BE2C (cell line): ENCODE results near the gene PHF21A.

Experiments used
- DNase-seq: peaks from one replicate; pipeline ENCODE4 v3.0.0-alpha.2; 2020
- H3K27me3 ChIP-seq: fragments of 250-450 bp; sonication (Bioruptor Pico); 2 replicates; pipeline ENCODE4 v1.5.1; 2020; ENCODE audit warnings: mild to moderate bottlenecking
- H3K36me3 ChIP-seq: fragments of 250-450 bp; sonication (Bioruptor Pico); 2 replicates; pipeline ENCODE4 v1.5.1; 2020; ENCODE audit warnings: mild to moderate bottlenecking
- H3K4me1 ChIP-seq: fragments of 250-450 bp; sonication (Bioruptor Pico); 2 replicates; pipeline ENCODE4 v1.5.1; 2020
- H3K4me3 ChIP-seq: 2 replicates; pipeline ENCODE4 v1.5.1; 2011; ENCODE audit warnings: low read depth, low read length
- H3K9me3 ChIP-seq: fragments of 250-450 bp; sonication (Bioruptor Pico); 2 replicates; pipeline ENCODE4 v1.5.1; 2020
- CTCF ChIP-seq: IDR thresholded peaks from 2 replicates; pipeline ENCODE4 v1.5.1; 2012; ENCODE audit warnings: mild to moderate bottlenecking, low read depth, low read length

Gene PHF21A

GRCh38 chr11:45974806-45975205 is 146.4 kb downstream of the PHF21A start:
- no peak for DNase-seq
- H3K36me3 ChIP-seq, result no peaks in the 10 kb centered on the region

GRCh38 chr11:45973601-45974000 is 147.7 kb downstream of the PHF21A start:
- no peaks in the 10 kb centered on the region for H3K36me3 ChIP-seq
- no peak for TF ChIP-seq CTCF
- no peaks in the 10 kb centered on the region for H3K4me1 ChIP-seq
- H3K27me3 ChIP-seq, result no peaks in the 10 kb centered on the region
- no peak overlapping the region for H3K4me3 ChIP-seq
- DNase-seq, result no peak
- no peaks in the 10 kb centered on the region for H3K9me3 ChIP-seq

More at GRCh38 chr11:45974806-45975205, 146.4 kb downstream of the PHF21A start:
- no peak overlapping the region for H3K4me3 ChIP-seq
- H3K4me1 ChIP-seq, result no peaks in the 10 kb centered on the region
- H3K27me3 ChIP-seq, result no peaks in the 10 kb centered on the region
- H3K9me3 ChIP-seq, result no peaks in the 10 kb centered on the region
- no peak for TF ChIP-seq CTCF

GRCh38 chr11:45968901-45969300 is 152.4 kb downstream of the PHF21A start:
- no peak for TF ChIP-seq CTCF
- no peaks in the 10 kb centered on the region; the same call in 1 of the 2 replicates for H3K4me1 ChIP-seq
- no peaks in the 10 kb centered on the region for H3K9me3 ChIP-seq
- H3K27me3 ChIP-seq, result no peaks in the 10 kb centered on the region
- no peak for DNase-seq
- no peak overlapping the region for H3K4me3 ChIP-seq
- H3K36me3 ChIP-seq, result peaks cover 7% of the 10 kb centered on the region; the same call in 1 of the 2 replicates

GRCh38 chr11:45967506-45967905 is 153.7 kb downstream of the PHF21A start:
- Histone ChIP-seq H3K9me3 (no peaks in the 10 kb centered on the region), H3K27me3 (no peaks in the 10 kb centered on the region), H3K4me3 (no peak overlapping the region), H3K36me3 (peaks cover 7% of the 10 kb centered on the region; the same call in 1 of the 2 replicates), H3K4me1 (no peaks in the 10 kb centered on the region; the same call in 1 of the 2 replicates)
- TF ChIP-seq CTCF, result no peak
- DNase-seq, result no peak

GRCh38 chr11:45964911-45965389 is 156.3 kb downstream of the PHF21A start:
- H3K4me3 ChIP-seq, result no peak overlapping the region
- H3K9me3 ChIP-seq, result no peaks in the 10 kb centered on the region
- no peaks in the 10 kb centered on the region; the same call in 1 of the 2 replicates for H3K4me1 ChIP-seq
- no peaks in the 10 kb centered on the region for H3K27me3 ChIP-seq
- peak; percentile 84 for TF ChIP-seq CTCF
- peaks cover 7% of the 10 kb centered on the region; the same call in 1 of the 2 replicates for H3K36me3 ChIP-seq
- DNase-seq, result peak; percentile 49

GRCh38 chr11:45961751-45962240 is 159.5 kb downstream of the PHF21A start:
- Histone ChIP-seq H3K4me1 (no peaks in the 10 kb centered on the region; the same call in 1 of the 2 replicates), H3K36me3 (peaks cover 7% of the 10 kb centered on the region; the same call in 1 of the 2 replicates), H3K27me3 (no peaks in the 10 kb centered on the region), H3K4me3 (no peak overlapping the region), H3K9me3 (no peaks in the 10 kb centered on the region)
- DNase-seq, result no peak
- no peak for TF ChIP-seq CTCF
